Stimulated activated naive CD4-positive, alpha-beta T cell treated with Interleukin-2 at 50 U/mL for 16 hours (primary cell): ENCODE measurements around the gene MAST2.

Experiments
- DNase-seq: peaks from one replicate; lab custom pipeline; 2025; lab: John Stamatoyannopoulos, UW

Gene MAST2

DNA sequence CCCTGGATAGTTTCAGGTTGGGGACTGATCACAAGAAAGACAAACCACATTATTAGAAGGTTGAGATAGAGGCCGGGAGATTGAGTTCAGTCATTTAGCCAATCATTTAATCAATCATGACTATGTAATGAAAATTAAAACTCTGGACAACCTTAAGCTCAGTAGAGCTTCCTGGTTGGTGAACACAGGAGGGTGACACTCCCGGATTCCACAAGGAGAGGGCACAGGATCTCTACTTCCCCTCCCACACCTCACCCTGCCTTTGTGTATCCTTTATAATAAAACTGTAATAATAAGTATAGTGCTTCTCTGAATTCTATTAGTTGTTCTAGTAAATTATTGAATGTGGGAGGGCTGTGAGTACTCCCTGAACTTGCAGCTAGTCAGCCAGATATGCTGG is 178.9 kb downstream of the MAST2 start:
- DNase-seq, result no peak

DNA sequence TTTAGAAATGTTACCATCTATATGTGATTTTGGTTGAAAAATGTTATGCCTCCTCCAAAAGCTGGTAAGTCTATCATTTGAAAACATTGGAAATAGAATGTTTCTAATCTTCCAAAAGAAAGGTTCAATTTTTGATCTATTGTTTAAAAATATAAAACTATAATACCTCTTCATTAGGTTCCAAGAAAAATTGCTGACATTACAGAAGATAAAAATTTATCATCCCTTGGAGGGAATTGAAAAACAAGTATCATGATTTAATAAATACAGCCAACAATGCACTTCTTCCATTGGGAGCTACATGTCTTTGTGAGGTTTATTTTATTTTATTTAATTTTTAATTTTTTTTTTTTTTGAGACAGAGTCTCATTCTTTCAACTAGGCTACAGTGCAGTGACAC is 180.6 kb downstream of the MAST2 start:
- no peak for DNase-seq

DNA sequence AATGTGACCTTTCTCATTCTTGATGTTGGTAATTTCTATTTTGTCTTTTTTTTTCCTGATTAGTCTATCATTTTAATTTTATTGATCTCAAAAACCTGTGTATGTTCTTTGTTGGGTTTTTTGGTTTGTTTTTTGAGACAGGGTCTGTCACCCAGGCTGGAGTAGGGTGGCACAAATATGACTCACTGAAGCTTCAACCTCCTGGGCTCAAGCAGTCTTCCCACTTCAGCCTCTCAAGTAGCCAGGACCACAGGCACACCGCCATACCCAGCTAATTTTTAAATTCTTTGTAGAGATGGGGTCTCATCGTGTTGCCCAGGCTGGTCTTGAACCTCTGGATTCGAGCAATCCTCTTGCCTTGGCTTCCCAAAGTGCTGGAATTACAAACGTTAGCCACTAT is 183.8 kb downstream of the MAST2 start:
- DNase-seq, result no peak

DNA sequence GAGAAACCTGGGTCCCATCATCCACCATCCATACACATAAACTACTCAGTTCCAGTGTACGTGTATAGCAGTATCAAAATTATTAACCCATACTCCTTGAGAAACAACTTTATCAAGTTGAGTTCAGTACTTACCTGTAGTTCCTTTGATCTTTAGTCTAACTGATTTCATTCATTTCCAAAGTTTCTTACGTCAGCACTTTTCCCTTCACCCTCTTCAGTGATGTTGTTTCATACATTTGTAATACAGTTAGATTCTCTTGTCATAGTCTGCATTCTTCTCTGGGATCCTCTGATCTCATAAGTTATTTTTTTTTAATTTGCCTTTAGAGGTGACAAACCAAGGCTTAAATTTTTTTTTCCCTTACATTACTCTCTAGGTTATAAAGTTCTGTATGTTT is 185.8 kb downstream of the MAST2 start:
- DNase-seq, result no peak

DNA sequence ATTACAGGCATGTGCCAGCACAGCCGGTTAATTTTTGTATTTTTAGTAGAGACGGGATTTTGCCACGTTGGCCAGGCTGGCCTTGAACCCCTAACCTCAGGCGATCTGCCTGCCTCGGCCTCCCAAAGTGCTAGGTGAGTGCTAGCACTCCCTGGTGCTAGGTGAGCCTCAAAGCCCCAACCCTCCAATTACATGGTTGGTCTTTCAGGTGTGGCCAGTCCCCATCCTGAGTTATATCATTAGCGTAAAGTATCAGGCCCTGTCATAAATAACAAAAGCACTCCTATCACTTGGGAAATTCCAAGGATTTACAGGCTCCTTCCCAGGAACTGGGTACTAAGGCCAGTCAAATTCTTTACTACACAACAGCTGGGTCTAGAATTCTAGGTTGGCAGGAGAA is 191.0 kb downstream of the MAST2 start:
- DNase-seq, result no peak

DNA sequence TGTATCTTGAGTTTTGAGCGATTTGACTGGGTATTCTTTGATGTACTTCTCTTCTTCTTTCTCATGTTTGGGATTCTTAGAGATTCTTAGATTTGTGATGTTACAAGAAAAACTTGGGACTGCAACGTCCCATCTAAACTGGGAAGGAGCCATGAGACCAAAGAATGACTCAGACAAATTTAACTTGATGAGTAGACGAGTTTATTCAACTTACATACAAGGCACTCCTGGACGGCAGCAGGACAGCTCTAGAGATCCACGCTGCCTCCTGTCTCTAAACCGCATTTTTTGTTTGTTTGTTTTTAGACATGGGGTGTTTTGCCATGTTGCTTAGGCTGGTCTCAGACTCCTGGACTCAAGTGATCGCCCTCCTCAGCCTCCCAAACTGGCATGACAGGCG is 191.9 kb downstream of the MAST2 start:
- no peak for DNase-seq

DNA sequence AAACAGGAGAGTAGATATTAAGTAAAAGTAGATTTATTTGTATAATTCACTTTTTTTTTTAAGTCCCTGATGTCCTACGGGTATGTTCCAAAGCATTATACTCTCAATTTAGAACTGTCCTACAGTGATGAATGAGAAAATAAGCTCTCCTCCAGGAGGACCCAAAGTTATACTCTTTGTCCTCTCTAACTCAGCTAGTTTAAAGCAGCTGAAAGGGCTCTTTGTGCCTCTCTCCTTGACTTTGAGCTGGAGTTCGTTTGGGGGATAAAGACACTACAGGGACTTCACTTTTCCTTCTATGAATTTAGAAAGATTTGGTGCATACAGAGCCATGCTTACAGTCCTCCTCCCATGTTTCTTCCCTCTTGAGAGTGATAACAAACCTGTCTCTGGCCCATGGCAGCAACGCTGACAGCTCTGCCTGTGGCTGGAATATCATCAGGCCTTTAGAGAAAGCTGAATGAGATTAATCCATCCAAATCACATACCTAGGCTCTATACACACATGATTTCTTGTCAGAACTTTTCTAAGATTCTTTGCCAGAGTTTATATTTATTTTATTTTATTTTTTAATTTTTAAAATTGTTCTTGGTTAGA is 194.7 kb downstream of the MAST2 start:
- DNase-seq, result no peak

DNA sequence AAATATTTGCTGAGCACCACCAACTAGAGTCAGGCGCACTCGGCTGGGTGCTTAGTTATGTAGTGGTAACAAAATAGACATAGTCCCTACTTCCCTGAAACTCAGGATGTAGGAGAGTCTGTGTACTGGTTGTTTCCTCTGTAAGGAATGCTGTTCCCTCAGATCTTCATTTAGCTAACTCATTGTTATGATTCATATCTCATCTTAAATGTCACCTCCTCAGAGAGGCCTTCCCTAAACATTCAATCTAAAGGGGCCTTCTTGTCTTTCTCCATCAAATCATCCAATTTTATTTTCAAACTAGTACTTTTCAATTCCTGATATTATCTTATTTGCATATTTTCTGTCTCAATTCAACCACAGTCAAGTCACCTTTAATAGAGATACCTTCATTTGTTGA is 196.1 kb downstream of the MAST2 start:
- no peak for DNase-seq

DNA sequence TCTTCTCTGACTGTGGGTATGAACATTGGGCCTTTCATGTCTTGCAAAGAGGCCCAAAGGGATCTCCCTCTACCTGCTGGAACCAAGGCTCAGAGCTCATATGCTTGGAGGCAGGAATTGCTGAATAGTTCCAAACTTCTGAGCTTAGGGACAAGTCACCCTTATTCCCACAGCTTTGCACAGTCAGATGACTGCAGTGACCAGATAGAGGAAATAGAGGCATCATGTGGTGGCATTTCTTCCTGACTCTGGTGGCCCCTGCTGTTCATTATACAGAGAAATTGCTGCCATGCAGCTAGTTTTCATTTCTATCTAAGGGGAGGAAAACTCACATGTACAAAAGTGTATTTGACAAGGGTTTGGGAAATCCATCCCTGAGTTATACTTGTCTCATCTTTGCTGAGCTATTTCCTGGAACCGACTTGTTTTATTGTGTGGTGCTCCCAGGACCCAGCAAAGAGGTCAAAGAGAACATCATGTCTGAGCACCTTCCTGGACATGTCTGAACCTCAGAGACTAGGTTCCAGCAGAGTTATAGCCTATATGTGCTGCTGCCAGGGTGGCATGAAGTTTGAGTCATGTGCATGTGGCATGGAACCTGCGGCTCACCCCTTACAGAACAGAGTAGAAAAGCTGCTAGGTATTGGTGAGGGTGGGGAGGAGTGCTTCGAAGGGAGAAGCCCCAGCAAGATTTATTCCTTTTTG is 197.8 kb downstream of the MAST2 start:
- DNase-seq, result no peak

DNA sequence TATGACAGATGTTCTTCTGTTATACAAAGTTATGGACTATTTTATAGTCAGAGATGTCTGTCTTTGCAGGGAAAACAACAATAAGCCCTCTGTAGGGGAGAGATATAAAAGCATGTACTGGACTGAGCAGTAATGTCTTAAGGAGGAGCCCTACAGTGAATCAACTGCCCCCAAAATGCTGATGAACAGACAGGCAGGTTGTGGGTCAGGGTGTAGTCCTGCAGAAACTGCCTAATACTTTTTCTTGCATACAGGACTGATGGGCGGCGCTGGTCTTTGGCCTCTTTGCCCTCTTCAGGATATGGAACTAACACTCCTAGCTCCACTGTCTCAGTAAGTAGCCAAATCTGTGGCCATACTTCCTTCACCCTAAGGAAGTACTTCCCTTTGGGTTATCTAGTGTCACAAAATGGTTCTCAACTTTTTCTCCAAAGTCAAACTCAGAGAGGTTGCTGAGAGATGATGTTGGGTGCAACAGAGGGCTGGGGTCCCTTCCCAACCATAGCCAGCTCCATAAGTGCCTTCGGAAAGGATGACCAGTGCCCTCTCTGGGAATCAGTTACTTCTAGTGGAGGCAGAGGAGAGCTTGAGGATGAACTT is 199.2 kb downstream of the MAST2 start:
- DNase-seq, result no peak

DNA sequence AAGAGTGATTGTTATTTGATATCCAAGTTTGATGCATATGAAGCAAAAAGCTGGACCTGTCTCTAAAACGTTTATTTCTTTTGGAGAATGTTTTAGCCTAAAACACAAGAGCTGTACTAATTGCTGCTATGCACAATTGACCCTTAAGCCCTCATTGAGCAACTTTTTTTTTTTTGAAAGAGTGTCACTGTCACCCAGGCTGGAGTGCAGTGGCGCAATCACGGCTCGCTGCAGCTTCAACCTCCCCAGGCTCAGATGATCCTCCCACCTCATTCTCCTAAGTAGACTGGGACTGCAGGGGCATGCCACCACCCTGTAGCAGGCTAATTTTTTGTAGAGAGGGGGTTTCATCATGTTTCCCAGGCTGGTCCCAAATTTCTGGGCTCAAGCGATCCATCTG is 199.9 kb downstream of the MAST2 start:
- no peak for DNase-seq

DNA sequence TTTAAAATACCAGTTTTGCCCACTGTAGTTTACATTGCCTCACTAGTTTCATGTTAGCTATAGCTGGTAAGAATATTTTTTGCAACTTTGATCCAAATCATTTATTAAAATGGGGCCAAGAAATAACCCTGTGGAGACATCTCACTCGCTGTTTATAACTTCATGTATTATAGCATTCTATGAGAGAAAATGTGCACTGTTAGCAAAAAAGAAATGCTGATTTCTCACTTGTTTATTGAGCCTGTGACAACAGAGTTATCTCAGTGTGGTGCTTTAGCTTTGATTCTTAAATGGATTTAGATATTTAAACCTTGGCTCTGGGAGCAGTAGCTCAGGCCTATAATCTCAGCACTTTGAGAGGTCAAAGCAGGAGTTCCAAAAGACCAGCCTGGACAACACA is 201.1 kb downstream of the MAST2 start:
- no peak for DNase-seq

DNA sequence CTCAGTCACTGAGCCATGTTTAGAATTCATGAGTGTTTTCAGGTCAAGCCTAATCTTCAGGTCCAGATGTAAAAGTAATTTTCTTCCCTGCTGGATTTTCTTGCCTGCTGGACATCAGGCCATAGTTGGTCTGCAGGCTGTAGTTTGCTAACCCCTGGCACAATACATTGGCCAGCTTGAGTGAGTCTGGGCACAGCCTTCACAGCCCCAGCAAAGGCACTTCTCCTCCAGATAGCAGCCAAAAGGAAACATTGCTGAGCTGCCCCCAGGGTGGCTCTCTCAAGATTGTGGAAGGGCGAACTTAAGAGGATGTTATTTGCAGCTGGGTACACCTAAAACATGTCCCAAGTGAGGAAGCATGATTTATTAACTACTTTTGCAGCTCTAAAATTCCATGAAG is 202.2 kb downstream of the MAST2 start:
- DNase-seq, result no peak

DNA sequence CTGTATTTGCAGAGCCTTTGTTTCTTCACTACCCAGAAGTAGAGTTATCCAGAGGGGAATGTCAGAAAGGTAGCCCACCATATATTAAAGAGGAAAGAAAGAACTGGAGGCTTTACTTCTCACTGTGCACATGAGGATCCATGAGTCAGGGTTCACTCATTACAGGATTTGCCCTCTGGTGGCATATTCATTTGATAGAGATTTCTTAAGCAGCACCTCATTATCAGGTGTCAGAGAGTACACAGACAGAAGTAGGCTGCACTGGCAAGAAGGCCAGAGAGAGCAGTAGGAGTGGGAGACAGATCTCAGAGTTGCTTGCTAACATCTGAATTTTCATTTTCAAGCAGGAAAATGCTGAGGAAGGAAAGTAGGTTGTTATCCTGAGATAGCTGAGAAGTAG is 205.2 kb downstream of the MAST2 start:
- no peak for DNase-seq

DNA sequence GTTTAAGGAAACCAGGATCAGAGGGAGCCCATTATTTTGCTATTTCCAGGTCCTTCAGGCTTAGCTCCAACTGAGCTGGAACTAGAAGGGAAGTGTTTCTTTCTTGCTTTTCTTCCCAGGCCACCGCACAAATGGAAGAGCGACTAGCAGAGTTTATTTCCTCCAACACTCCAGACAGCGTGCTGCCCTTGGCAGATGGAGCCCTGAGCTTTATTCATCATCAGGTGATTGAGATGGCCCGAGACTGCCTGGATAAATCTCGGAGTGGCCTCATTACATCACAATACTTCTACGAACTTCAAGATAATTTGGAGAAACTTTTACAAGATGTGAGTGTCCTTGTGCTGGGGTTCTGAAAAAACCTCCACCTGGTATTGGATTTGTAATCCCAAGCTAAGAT is 207.2 kb downstream of the MAST2 start:
- no peak for DNase-seq

DNA sequence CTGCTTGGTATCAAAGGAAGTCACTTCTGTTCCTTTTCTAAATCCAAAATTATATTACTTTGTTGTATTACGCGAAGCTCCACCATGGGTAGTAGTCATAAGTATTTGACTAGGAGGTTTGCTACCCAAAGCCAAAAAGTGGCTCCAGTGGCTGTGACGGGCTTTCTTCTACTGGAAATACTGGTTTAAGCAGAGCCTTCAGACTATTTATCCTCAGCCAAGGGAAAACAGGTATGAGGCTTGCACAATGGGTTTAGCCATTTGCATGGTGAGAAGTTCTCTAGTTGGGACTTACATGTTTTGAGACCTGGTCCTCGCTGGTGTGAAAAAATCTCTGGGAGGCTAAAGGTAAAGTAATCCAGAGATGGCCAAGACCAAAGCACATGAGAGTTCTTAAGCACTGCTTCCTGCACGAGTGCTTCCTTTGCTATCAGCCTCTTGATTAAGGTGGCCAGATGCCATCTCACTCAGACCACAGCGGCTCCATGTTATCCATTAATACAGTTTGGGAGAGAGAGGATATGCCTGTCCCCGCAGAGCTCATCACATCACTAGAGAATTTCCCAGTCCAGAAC is 207.8 kb downstream of the MAST2 start:
- no peak for DNase-seq

DNA sequence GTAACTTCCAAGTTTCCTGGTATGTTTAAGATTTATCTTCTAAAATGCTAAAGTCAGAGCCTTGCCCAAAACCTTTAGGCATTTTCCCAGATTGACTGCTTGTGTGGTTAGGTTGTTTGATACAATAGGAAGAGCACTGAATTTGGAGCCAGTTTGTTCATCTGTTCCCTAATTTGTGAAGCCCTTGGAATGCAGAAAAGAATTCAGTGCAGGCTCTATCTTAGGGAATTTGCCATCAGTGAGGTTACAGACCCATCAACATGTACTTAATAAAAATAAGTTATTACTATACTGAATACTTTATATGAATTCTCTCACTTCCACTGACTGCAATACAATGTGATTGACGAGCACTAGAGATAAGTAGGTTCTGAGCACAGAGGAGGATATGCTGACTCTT is 208.8 kb downstream of the MAST2 start:
- no peak for DNase-seq

DNA sequence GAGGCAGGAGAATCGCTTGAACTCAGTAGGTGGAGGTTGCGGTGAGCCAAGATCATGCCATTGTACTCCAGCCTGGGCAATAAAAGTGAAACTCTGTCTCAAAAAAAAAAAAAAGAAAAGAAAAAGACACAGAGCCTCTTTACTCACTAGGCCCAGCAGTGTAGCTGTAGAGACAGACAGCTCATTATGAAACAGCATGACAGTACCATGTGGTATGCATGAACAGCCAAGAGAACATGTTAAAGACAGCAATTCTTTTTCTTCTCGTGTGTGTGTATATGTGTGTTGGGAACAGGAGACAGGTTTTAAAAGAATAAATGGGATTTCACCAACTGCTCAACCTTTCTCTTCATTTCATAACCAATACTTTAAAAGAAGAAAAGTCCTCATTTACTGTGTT is 210.2 kb downstream of the MAST2 start:
- no peak for DNase-seq

DNA sequence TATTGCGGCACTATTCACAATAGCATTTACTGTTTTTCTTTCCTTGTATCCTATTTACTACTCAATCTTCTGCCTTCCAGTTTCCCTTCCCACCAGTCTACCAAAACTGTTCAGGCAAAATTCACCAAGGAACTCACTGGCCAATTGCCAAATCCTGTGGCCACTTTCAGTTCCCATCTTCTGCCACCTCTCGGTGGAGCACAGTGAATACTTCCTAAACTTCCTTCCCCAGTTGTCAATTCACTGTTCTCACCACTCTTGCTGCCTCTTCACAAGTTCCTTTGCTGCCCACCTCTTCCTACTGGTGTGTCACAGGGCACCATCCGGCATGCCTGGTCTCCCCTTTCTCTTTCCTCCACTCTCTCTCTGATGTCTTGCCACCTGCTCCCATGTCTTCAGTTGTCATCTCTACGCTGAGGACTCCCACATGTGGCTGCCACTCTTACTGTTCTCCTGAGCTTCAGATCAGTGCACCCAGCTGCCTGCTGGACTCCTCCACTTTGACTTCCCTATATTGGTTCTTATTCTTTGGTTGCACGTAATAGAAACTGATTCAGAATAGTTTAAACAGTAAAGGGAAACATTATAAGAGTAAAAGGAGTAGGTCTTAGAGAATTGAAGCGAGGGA is 214.6 kb downstream of the MAST2 start:
- DNase-seq, result no peak

DNA sequence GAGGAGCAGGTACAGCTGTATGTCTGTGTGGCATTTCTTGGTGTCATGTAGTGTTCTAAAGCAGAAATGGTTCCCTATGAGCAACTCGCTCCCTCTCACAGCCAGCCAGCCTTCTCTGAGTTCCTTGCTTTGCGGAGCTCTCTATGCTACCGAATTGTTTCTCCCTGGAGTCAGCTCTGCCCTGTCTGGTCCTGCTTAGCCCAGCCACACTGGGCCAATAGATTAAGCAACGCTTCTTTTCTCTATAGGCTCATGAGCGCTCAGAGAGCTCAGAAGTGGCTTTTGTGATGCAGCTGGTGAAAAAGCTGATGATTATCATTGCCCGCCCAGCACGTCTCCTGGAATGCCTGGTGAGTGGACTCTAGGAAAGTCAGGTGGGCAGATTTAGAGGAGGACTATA is 215.9 kb downstream of the MAST2 start:
- no peak for DNase-seq

DNA sequence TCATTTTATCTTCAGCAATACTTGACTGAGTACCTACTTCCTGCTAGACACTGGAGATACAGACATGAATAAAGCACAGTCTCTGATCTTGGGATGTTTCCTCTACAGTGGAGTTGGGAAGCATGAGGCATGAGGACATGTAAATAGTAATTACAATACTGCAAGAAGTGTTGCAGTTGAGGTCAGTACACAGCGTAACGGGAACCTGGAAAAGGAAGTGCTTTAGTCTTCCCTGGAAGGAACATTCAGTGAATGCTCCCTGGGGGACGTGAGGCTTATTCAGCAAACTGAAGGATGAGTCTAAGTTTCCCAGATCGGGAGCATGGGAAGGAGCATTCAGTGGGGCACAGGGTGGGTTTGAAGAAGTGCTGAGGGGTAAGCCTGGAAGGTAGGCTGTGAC is 216.6 kb downstream of the MAST2 start:
- no peak for DNase-seq

DNA sequence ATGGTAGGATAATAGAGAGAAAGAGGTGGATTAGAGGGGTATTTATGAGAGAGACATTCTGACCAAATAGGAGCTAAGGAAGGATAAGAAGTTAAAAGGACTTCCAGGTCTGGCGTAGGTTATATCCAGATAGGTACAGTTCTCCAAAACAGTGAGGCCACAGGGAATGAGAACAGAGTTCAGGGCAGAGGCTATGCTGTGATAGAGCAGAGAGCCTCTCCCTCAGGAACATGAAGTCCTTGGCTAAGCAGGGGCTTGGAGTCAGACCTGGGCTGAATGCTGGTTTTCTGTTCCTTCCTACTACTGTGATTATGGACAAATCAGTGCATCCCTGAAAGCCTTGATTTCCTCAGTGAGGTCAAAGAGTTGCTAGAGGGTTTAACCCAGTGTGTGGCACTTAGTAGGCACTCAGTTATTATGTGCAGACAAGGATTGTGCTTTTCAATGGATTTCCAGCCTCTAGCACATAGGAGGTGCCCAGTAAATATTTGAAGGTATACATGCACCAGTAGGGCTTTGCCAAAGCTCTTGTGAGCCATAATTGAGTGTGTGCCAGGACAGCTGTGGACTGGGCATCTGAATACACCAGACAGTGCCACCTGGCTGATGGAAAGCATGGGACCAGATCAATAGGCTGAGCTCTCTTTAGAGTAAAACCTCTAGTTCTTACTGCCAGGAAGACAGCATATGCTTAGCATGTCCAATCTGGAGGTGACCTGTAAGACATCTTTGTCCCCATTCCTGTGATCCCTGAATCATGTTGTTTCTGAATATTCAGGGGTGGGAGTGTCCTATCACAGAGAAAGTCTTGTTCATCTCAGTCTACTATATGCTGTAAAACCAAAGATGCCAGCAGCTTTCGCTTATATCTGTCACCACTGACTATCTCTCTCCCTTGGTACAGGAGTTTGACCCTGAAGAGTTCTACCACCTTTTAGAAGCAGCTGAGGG is 217.9 kb downstream of the MAST2 start:
- DNase-seq, result no peak
